ENCODE measurements around the gene TTYH3. TPM values are rescaled to one million over a fixed set of nuclear protein-coding genes. Genes with fewer than 3 reads are reported as not detected.

TTYH3 gene, protein sequence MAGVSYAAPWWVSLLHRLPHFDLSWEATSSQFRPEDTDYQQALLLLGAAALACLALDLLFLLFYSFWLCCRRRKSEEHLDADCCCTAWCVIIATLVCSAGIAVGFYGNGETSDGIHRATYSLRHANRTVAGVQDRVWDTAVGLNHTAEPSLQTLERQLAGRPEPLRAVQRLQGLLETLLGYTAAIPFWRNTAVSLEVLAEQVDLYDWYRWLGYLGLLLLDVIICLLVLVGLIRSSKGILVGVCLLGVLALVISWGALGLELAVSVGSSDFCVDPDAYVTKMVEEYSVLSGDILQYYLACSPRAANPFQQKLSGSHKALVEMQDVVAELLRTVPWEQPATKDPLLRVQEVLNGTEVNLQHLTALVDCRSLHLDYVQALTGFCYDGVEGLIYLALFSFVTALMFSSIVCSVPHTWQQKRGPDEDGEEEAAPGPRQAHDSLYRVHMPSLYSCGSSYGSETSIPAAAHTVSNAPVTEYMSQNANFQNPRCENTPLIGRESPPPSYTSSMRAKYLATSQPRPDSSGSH
- total RNA-seq (2021; ENCODE audit: unreplicated experiment) (278 TPM), Bru-seq, nascent RNA (percentile 78 among the genes with signal in this experiment), BruChase-seq, experiment 1, labeled RNA remaining after a 2-hour chase (percentile 91 among the genes with signal in this experiment), BruChase-seq, experiment 2, labeled RNA remaining after a 6-hour chase (percentile 94 among the genes with signal in this experiment)
- polyA plus RNA-seq (2012; ENCODE audit: insufficient read length), result 421 TPM
- long read RNA-seq, full-length matches to known transcripts, result 19 of 358 reads
- long read RNA-seq, partial matches to known transcripts, result 327 of 358 reads
- long read RNA-seq, other reads (novel, unspliced or antisense), result 12 of 358 reads

DNA sequence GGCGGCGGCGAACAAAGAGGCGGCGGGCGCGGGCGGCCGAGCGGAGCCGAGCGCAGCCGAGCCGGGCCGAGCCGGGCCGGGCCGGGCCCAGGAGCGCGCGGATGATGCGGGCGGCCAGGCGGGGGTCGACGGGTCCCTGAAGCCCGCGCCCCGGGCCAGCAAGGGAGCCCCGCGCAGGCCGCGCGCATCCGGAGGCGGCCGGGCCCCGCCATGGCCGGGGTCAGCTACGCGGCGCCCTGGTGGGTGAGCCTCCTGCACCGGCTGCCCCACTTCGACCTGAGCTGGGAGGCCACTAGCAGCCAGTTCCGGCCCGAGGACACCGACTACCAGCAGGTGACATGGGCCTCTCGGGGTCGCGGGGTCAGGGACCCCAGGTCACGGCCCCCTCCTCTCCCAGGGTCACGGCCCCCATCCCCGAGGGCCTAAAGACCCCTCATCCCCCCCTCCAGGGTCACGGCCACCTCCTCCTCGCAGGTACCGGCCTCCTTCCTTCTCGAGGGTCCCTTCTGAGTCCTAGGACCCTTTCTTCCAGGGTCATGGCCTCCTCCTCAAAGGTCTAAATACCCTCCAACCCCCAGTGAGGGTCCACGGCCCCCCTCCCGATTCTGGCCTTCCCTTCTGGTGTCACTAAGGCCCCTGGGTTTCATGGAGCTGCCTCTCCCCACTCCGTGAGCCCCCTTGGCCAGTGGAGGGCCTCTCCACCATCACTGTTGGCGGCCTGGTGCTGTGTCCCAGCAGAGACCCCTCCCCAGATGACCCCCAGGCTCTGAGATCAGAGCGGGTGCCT is at the start of gene TTYH3:
TTYH3 (plus strand) TSS at position 41 of the 787 bp plus-strand sequence; CDS start at position 211, 170 bp downstream.
- intact Hi-C loops (cut with micrococcal nuclease; ENCODE audit: unreplicated experiment), result no loop called here
- peak; percentile 73; the same call in 1 of the 2 replicates for TF ChIP-seq SIN3A (IDR thresholded peaks at IDR 0.05; ENCODE audit: borderline replicate concordance, insufficient read depth, low read depth, low read length)
- TF ChIP-seq, protein P1, sequence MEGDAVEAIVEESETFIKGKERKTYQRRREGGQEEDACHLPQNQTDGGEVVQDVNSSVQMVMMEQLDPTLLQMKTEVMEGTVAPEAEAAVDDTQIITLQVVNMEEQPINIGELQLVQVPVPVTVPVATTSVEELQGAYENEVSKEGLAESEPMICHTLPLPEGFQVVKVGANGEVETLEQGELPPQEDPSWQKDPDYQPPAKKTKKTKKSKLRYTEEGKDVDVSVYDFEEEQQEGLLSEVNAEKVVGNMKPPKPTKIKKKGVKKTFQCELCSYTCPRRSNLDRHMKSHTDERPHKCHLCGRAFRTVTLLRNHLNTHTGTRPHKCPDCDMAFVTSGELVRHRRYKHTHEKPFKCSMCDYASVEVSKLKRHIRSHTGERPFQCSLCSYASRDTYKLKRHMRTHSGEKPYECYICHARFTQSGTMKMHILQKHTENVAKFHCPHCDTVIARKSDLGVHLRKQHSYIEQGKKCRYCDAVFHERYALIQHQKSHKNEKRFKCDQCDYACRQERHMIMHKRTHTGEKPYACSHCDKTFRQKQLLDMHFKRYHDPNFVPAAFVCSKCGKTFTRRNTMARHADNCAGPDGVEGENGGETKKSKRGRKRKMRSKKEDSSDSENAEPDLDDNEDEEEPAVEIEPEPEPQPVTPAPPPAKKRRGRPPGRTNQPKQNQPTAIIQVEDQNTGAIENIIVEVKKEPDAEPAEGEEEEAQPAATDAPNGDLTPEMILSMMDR (IDR thresholded peaks at IDR 0.05), result no peak
- TF ChIP-seq, protein P2, sequence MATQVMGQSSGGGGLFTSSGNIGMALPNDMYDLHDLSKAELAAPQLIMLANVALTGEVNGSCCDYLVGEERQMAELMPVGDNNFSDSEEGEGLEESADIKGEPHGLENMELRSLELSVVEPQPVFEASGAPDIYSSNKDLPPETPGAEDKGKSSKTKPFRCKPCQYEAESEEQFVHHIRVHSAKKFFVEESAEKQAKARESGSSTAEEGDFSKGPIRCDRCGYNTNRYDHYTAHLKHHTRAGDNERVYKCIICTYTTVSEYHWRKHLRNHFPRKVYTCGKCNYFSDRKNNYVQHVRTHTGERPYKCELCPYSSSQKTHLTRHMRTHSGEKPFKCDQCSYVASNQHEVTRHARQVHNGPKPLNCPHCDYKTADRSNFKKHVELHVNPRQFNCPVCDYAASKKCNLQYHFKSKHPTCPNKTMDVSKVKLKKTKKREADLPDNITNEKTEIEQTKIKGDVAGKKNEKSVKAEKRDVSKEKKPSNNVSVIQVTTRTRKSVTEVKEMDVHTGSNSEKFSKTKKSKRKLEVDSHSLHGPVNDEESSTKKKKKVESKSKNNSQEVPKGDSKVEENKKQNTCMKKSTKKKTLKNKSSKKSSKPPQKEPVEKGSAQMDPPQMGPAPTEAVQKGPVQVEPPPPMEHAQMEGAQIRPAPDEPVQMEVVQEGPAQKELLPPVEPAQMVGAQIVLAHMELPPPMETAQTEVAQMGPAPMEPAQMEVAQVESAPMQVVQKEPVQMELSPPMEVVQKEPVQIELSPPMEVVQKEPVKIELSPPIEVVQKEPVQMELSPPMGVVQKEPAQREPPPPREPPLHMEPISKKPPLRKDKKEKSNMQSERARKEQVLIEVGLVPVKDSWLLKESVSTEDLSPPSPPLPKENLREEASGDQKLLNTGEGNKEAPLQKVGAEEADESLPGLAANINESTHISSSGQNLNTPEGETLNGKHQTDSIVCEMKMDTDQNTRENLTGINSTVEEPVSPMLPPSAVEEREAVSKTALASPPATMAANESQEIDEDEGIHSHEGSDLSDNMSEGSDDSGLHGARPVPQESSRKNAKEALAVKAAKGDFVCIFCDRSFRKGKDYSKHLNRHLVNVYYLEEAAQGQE (IDR thresholded peaks at IDR 0.05; ENCODE audit: insufficient read depth in 1 of 2, low read depth in 2 of 2, low read length in 1 of 2), result no peak
- TF ChIP-seq POLR2AphosphoS5 (IDR thresholded peaks at IDR 0.05; ENCODE audit: low read depth, low read length), result no peak
- peak; percentile 77 for TF ChIP-seq TCF7L2 (IDR thresholded peaks at IDR 0.05; ENCODE audit: low read depth, low read length)

DNA sequence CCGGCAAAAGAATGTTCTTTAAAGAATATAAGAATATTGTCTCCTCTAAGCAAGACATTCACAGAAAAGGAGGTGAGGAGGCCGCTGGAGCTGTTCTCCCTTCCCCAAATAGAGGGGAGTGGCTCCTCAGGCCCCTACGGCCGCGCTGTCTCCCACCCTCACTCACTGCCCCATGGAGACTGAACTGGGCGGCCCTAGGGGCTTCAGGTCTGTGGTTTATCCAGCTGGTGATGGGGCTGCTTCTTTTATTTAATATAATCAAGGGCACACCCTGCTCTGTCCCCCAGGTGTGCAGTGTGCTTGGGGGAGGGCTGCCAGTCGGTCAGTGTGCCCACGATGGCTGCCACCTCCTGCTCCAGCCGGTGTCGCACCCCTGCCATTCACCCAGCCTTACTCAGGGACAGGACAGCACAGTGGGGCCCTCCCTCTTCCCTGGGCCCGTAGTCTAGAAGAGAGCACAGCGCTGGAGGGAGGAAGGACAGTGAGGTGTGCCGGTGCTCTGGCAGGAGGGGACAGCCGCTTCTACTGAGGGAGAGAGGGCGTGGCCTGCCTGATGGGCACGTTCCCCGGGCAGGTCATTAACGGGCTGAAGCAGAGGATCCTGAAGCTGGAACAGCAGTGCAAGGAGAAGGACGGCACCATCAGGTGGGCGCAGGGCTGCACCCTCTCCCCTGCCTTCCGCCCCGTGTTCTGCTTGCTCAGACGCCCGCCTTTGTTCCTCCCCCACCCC is 49.6 kb upstream of the TTYH3 start:
- ChIA-PET CTCF (no interaction called here), POLR2A (no interaction called here)
- BruUV-seq (replicated peaks), result no TSS peak
- H3K9me3 ChIP-seq (ENCODE audit: control insufficient read depth, insufficient read depth, low read depth, low read length), result no peaks in the 10 kb centered on the region
- H3K27ac ChIP-seq (ENCODE audit: low read length), result no peak overlapping the region
- no peak for DNase-seq (ENCODE audit: low read depth, low spot score)
- no peaks in the 10 kb centered on the region for H3K4me1 ChIP-seq (ENCODE audit: control insufficient read depth, insufficient read depth, low read length)
- intact Hi-C loops (cut with micrococcal nuclease; ENCODE audit: unreplicated experiment) (no loop called here), in situ Hi-C loops (cut with HindIII; ENCODE audit: low pct_unique_long_range_greater_than_20kb, low sequenced_read_pairs) (no loop called here)
- no peak overlapping the region for H3K4me3 ChIP-seq (ENCODE audit: low read depth in 2 of 2, low read length in 2 of 2)
- no peaks in the 10 kb centered on the region; the same call in 1 of the 2 replicates for H3K36me3 ChIP-seq (ENCODE audit: control insufficient read depth, insufficient read depth, low read length)
- H3K27me3 ChIP-seq (ENCODE audit: control insufficient read depth, insufficient read depth, low read length), result no peaks in the 10 kb centered on the region
- peak; percentile 37; the same call in 1 of the 2 replicates for ATAC-seq
- TF ChIP-seq, protein P2 (IDR thresholded peaks at IDR 0.05; ENCODE audit: insufficient read depth in 1 of 2, low read depth in 2 of 2, low read length in 1 of 2), result no peak
- TF ChIP-seq POLR2AphosphoS5 (IDR thresholded peaks at IDR 0.05; ENCODE audit: low read depth, low read length) (no peak), SIN3A (IDR thresholded peaks at IDR 0.05; ENCODE audit: borderline replicate concordance, insufficient read depth, low read depth, low read length) (no peak), TCF7L2 (IDR thresholded peaks at IDR 0.05; ENCODE audit: low read depth, low read length) (no peak)
- TF ChIP-seq, protein P1 (IDR thresholded peaks at IDR 0.05), result no peak

More for the DNA sequence above, at the start of gene TTYH3:
- ATAC-seq, result peak; percentile 61
- no peaks in the 10 kb centered on the region; the same call in 1 of the 2 replicates for H3K36me3 ChIP-seq (ENCODE audit: control insufficient read depth, insufficient read depth, low read length)
- in situ Hi-C loops (cut with HindIII; ENCODE audit: low pct_unique_long_range_greater_than_20kb, low sequenced_read_pairs), result no loop called here
- H3K4me1 ChIP-seq (ENCODE audit: control insufficient read depth, insufficient read depth, low read length), result peaks cover 37% of the 10 kb centered on the region
- peak within 1 kb of the TSS; percentile 95 to 98 for H3K4me3 ChIP-seq (ENCODE audit: low read depth in 2 of 2, low read length in 2 of 2)
- H3K27ac ChIP-seq (ENCODE audit: low read length), result peak within 1 kb of the TSS; percentile 98
- no peaks in the 10 kb centered on the region for H3K27me3 ChIP-seq (ENCODE audit: control insufficient read depth, insufficient read depth, low read length)
- no peaks in the 10 kb centered on the region for H3K9me3 ChIP-seq (ENCODE audit: control insufficient read depth, insufficient read depth, low read depth, low read length)
- DNase-seq (ENCODE audit: low read depth, low spot score), result no peak
- CTCF ChIA-PET, result interaction anchor here (0.6 to 1.3 kb wide), 2 partner anchors 12 to 29 kb away, joined by 3 to 4 read pairs; no protein-coding TSS in a partner anchor
- BruUV-seq (replicated peaks), result no TSS peak
- POLR2A ChIA-PET, result no interaction called here

Data from Panc1 (cell line).